Activated T-helper 1 cell treated with anti-CD3 and anti-CD28 coated beads, Interleukin-12 subunit alpha, Interleukin-12 subunit beta, Interleukin-2, Interleukin-4 antibody, amounts not matched to agents 30 ng/mL and 10 ng/mL and 1 ng/mL, durations not matched to agents 14 hours and 24 hours and 36 hours (primary cell): Measurements from ENCODE around the gene PCID2. TPM values are rescaled to one million over a fixed set of nuclear protein-coding genes. Genes with fewer than 3 reads are reported as not detected.
"Not testable (repeated sequence)": the region's sequence is repeated elsewhere in the genome, so short reads cannot be mapped to it uniquely, and the experiment has no call there.

ENCODE experiments used
- DNase-seq: peaks from one replicate; pipeline ENCODE4 v3.0.0; 2021; ENCODE audit warnings: low spot score
- H3K27ac Mint-ChIP-seq: one replicate; pipeline ENCODE4 v1.8.0; 2021; ENCODE audit warnings: mild to moderate bottlenecking, mixed read lengths
- H3K27me3 Mint-ChIP-seq: one replicate; pipeline ENCODE4 v1.8.0; 2022; ENCODE audit warnings: mild to moderate bottlenecking, moderate library complexity, mixed read lengths; ENCODE audit not compliant: insufficient read depth
- H3K36me3 Mint-ChIP-seq: one replicate; pipeline ENCODE4 v1.8.0; 2021; ENCODE audit warnings: low read depth, mixed read lengths
- H3K4me1 Mint-ChIP-seq: one replicate; pipeline ENCODE4 v1.8.0; 2021; ENCODE audit warnings: low read depth, mixed read lengths
- H3K4me3 Mint-ChIP-seq: one replicate; pipeline ENCODE4 v1.8.0; 2021; ENCODE audit warnings: mild to moderate bottlenecking, moderate library complexity, mixed read lengths
- H3K9me3 Mint-ChIP-seq: one replicate; pipeline ENCODE4 v1.8.0; 2021; ENCODE audit warnings: mixed read lengths
- intact Hi-C: fragments of 100-400 bp; cut with micrococcal nuclease; formaldehyde crosslinking; loops from one replicate; pipeline ENCODE4 v1.15.1; 2024
- total RNA-seq: library from RNA; stranded (reverse); gene quantifications from 2 replicates; pipeline ENCODE4 v1.2.3, GENCODE V29; 2022

PCID2 gene
- total RNA-seq, result 71.5 and 78.9 TPM in 2 replicates

- peak; percentile 90 for DNase-seq
- peaks cover 61% of the 10 kb centered on the region for H3K4me1 Mint-ChIP-seq
- H3K4me3 Mint-ChIP-seq, result peak within 1 kb of the TSS; percentile 94
- H3K27me3 Mint-ChIP-seq, result no peaks in the 10 kb centered on the region
- peaks cover 35% of the 10 kb centered on the region for H3K36me3 Mint-ChIP-seq
- H3K27ac Mint-ChIP-seq, result peak within 1 kb of the TSS; percentile 46
- intact Hi-C loops, result loop anchor here (1.0 to 5.0 kb wide), 8 partner anchors 20 to 620 kb away; partner anchors contain the start of genes LAMP1, TFDP1 and TUBGCP3
- H3K9me3 Mint-ChIP-seq, result no peaks in the 10 kb centered on the region
Measured at GRCh38 chr13:113208421-113209335, at the start of gene PCID2. TSS of gene PCID2 (minus strand) at chr13:113208669. CDS start at chr13:113208634, 35 bp downstream.

- peaks cover 37% of the 10 kb centered on the region for H3K36me3 Mint-ChIP-seq
Measured at GRCh38 chr13:113257908-113258307, 49.4 kb upstream of the PCID2 start.

GRCh38 chr13:113252516-113253095 is 44.1 kb upstream of the PCID2 start:
- Mint-ChIP-seq H3K27me3 (no peaks in the 10 kb centered on the region), H3K4me3 (no peak overlapping the region), H3K27ac (no peak overlapping the region), H3K4me1 (no peaks in the 10 kb centered on the region), H3K9me3 (no peaks in the 10 kb centered on the region), H3K36me3 (peaks cover 48% of the 10 kb centered on the region)
- intact Hi-C loops, result no loop called here
- no peak for DNase-seq

More at GRCh38 chr13:113257908-113258307, 49.4 kb upstream of the PCID2 start:
- H3K4me1 Mint-ChIP-seq, H3K27ac Mint-ChIP-seq, H3K27me3 Mint-ChIP-seq, intact Hi-C loops, DNase-seq, H3K4me3 Mint-ChIP-seq, H3K9me3 Mint-ChIP-seq: not testable (repeated sequence)

GRCh38 chr13:113245849-113246796 is 37.7 kb upstream of the PCID2 start:
- H3K4me1 Mint-ChIP-seq, result no peaks in the 10 kb centered on the region
- H3K36me3 Mint-ChIP-seq, result peaks cover 60% of the 10 kb centered on the region
- no peak for DNase-seq
- H3K27ac Mint-ChIP-seq, result no peak overlapping the region
- intact Hi-C loops, result no loop called here
- H3K4me3 Mint-ChIP-seq, result no peak overlapping the region
- H3K9me3 Mint-ChIP-seq, result no peaks in the 10 kb centered on the region
- H3K27me3 Mint-ChIP-seq, result no peaks in the 10 kb centered on the region

GRCh38 chr13:113243847-113244246 is 35.4 kb upstream of the PCID2 start:
- no peaks in the 10 kb centered on the region for H3K4me1 Mint-ChIP-seq
- no peaks in the 10 kb centered on the region for H3K9me3 Mint-ChIP-seq
- no peaks in the 10 kb centered on the region for H3K27me3 Mint-ChIP-seq
- H3K36me3 Mint-ChIP-seq, result peaks cover 52% of the 10 kb centered on the region
- no peak overlapping the region for H3K4me3 Mint-ChIP-seq
- no peak for DNase-seq
- intact Hi-C loops, result no loop called here
- H3K27ac Mint-ChIP-seq, result no peak overlapping the region

GRCh38 chr13:113241623-113242022 is 33.2 kb upstream of the PCID2 start:
- H3K9me3 Mint-ChIP-seq, H3K27ac Mint-ChIP-seq, H3K27me3 Mint-ChIP-seq, DNase-seq, H3K4me3 Mint-ChIP-seq, intact Hi-C loops, H3K4me1 Mint-ChIP-seq: not testable (repeated sequence)
- peaks cover 47% of the 10 kb centered on the region for H3K36me3 Mint-ChIP-seq

GRCh38 chr13:113239986-113240385 is 31.5 kb upstream of the PCID2 start:
- Mint-ChIP-seq H3K27me3 (no peaks in the 10 kb centered on the region), H3K36me3 (peaks cover 39% of the 10 kb centered on the region), H3K27ac (no peak overlapping the region), H3K9me3 (no peaks in the 10 kb centered on the region), H3K4me3 (no peak overlapping the region), H3K4me1 (no peaks in the 10 kb centered on the region)
- intact Hi-C loops, result no loop called here
- DNase-seq, result no peak

- Mint-ChIP-seq H3K27me3 (no peaks in the 10 kb centered on the region), H3K36me3 (peaks cover 41% of the 10 kb centered on the region), H3K9me3 (no peaks in the 10 kb centered on the region), H3K4me1 (no peaks in the 10 kb centered on the region), H3K27ac (no peak overlapping the region), H3K4me3 (no peak overlapping the region)
- intact Hi-C loops, result no loop called here
- DNase-seq, result no peak
Measured at GRCh38 chr13:113239357-113239756, 30.9 kb upstream of the PCID2 start.

GRCh38 chr13:113238536-113238935 is 30.1 kb upstream of the PCID2 start:
- Mint-ChIP-seq H3K4me1 (no peaks in the 10 kb centered on the region), H3K4me3 (no peak overlapping the region), H3K36me3 (peaks cover 45% of the 10 kb centered on the region), H3K27me3 (no peaks in the 10 kb centered on the region), H3K9me3 (no peaks in the 10 kb centered on the region), H3K27ac (no peak overlapping the region)
- intact Hi-C loops, result no loop called here
- no peak for DNase-seq

- no peak overlapping the region for H3K4me3 Mint-ChIP-seq
- no peak overlapping the region for H3K27ac Mint-ChIP-seq
- H3K27me3 Mint-ChIP-seq, result no peaks in the 10 kb centered on the region
- peaks cover 20% of the 10 kb centered on the region for H3K4me1 Mint-ChIP-seq
- DNase-seq, result no peak
- peaks cover 66% of the 10 kb centered on the region for H3K36me3 Mint-ChIP-seq
- intact Hi-C loops, result no loop called here
- H3K9me3 Mint-ChIP-seq, result no peaks in the 10 kb centered on the region
Measured at GRCh38 chr13:113233101-113233500, 24.6 kb upstream of the PCID2 start.

- peak overlapping the region; percentile 61 for H3K27ac Mint-ChIP-seq
- intact Hi-C loops, result no loop called here
- no peaks in the 10 kb centered on the region for H3K27me3 Mint-ChIP-seq
- no peaks in the 10 kb centered on the region for H3K9me3 Mint-ChIP-seq
- no peak overlapping the region for H3K4me3 Mint-ChIP-seq
- H3K36me3 Mint-ChIP-seq, result peaks cover 64% of the 10 kb centered on the region
- peaks cover 20% of the 10 kb centered on the region for H3K4me1 Mint-ChIP-seq
- DNase-seq, result no peak
Measured at GRCh38 chr13:113232208-113233003, 23.9 kb upstream of the PCID2 start.
